ENCODE results near the gene TMEFF2. TPM values are rescaled to one million over a fixed set of nuclear protein-coding genes. Genes with fewer than 3 reads are reported as not detected.
"Not testable (repeated sequence)": the region's sequence is repeated elsewhere in the genome, so short reads cannot be mapped to it uniquely, and the experiment has no call there.

The TMEFF2 gene
- total RNA-seq, 2 experiments from 2014 or later, result not detected

DNA sequence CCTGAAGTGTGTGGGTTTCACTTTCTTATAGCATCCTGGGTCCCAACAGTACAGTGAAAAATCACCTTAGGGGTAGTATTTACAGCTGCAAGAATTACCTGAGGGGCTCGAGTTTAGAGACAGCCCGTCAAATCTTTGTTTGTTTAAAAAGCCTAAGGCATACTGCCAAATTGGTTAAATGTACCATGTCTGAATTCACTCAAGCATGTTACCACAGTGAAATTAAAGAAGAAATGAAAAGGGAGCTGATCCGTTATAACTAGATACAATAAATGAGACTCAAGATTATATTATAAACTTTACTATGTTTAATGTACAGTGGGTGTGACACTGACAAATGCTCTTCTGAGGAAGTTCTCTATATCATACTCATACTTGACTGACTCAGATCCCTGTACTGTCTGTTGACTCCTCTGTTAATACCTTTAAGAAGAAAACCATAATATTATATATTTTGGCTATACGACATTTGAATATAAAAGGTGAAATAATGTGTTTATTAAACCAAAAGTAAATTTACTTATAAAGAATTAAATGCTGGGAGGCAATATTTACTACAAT, 107.3 kb downstream of the TMEFF2 start:
- Histone ChIP-seq H3K79me2 (ENCODE audit: insufficient read depth, low read depth, low read length) (no peaks in the 10 kb centered on the region), H3K4me3 (ENCODE audit: low read depth, low read length, poor library complexity, severe bottlenecking) (no peak overlapping the region), H3K36me3 (ENCODE audit: insufficient read depth, low read length) (no peaks in the 10 kb centered on the region), H4K20me1 (ENCODE audit: insufficient read depth, low read length) (no peaks in the 10 kb centered on the region), H2AFZ (ENCODE audit: low read length) (no peak overlapping the region), H3K27ac (ENCODE audit: low read depth, low read length, poor library complexity, severe bottlenecking) (no peak overlapping the region), H3K4me2 (ENCODE audit: low read length) (no peak overlapping the region), H3K4me1 (ENCODE audit: insufficient read depth, low read length, poor library complexity, severe bottlenecking) (no peaks in the 10 kb centered on the region), H3K9me2 (ENCODE audit: insufficient read depth, low read length) (no peaks in the 10 kb centered on the region), H3K9me3 (ENCODE audit: low read length) (no peaks in the 10 kb centered on the region)
- BruUV-seq (replicated peaks), result no TSS peak
- intact Hi-C loops (cut with micrococcal nuclease; ENCODE audit: unreplicated experiment), result no loop called here
- CTCF ChIA-PET (ENCODE audit: unreplicated experiment), result no interaction called here
- TF ChIP-seq EZH2phosphoT487 (IDR thresholded peaks at IDR 0.05; ENCODE audit: borderline replicate concordance, low read depth, low read length), result no peak
- TF ChIP-seq, protein P1, sequence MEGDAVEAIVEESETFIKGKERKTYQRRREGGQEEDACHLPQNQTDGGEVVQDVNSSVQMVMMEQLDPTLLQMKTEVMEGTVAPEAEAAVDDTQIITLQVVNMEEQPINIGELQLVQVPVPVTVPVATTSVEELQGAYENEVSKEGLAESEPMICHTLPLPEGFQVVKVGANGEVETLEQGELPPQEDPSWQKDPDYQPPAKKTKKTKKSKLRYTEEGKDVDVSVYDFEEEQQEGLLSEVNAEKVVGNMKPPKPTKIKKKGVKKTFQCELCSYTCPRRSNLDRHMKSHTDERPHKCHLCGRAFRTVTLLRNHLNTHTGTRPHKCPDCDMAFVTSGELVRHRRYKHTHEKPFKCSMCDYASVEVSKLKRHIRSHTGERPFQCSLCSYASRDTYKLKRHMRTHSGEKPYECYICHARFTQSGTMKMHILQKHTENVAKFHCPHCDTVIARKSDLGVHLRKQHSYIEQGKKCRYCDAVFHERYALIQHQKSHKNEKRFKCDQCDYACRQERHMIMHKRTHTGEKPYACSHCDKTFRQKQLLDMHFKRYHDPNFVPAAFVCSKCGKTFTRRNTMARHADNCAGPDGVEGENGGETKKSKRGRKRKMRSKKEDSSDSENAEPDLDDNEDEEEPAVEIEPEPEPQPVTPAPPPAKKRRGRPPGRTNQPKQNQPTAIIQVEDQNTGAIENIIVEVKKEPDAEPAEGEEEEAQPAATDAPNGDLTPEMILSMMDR (conservative IDR thresholded peaks at IDR 0.05; ENCODE audit: low read length), result no peak
- POLR2A ChIA-PET, result interaction anchor here (0.6 to 0.8 kb wide), 2 partner anchors 62 to 693 kb away, joined by 3 read pairs; no protein-coding TSS in a partner anchor
- no peak for DNase-seq (ENCODE audit: low spot score)

DNA sequence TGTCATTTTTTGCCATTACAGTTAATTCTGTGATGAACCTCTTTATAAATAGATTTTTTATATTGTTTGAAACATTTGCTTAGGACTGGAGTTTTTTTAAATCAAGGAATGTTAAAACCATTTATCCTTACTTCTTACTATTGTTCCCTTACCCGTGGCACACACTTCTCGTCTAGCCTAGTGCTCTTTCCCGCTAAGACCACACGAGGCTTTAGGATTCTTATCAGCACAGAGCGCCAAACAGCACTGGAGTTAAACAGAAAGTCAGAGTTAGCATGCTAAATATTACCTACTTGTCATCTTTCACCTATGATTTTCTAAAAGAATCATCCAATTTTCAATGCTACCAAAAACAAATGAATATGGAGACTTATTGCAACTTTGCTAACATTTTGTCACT, 112.6 kb downstream of the TMEFF2 start:
- BruUV-seq (replicated peaks), result no TSS peak
- Histone ChIP-seq H3K4me3 (ENCODE audit: low read depth, low read length, poor library complexity, severe bottlenecking) (no peak overlapping the region), H3K79me2 (ENCODE audit: insufficient read depth, low read depth, low read length) (no peaks in the 10 kb centered on the region), H3K27ac (ENCODE audit: low read depth, low read length, poor library complexity, severe bottlenecking) (no peak overlapping the region), H3K36me3 (ENCODE audit: insufficient read depth, low read length) (no peaks in the 10 kb centered on the region), H2AFZ (ENCODE audit: low read length) (no peak overlapping the region), H3K9me2 (ENCODE audit: insufficient read depth, low read length) (no peaks in the 10 kb centered on the region), H3K4me1 (ENCODE audit: insufficient read depth, low read length, poor library complexity, severe bottlenecking) (no peaks in the 10 kb centered on the region), H3K4me2 (ENCODE audit: low read length) (no peak overlapping the region), H4K20me1 (ENCODE audit: insufficient read depth, low read length) (no peaks in the 10 kb centered on the region), H3K9me3 (ENCODE audit: low read length) (no peaks in the 10 kb centered on the region)
- ChIA-PET CTCF (ENCODE audit: unreplicated experiment) (no interaction called here), POLR2A (no interaction called here)
- TF ChIP-seq, protein P1 (conservative IDR thresholded peaks at IDR 0.05; ENCODE audit: low read length), result no peak
- TF ChIP-seq EZH2phosphoT487 (IDR thresholded peaks at IDR 0.05; ENCODE audit: borderline replicate concordance, low read depth, low read length), result no peak
- intact Hi-C loops (cut with micrococcal nuclease; ENCODE audit: unreplicated experiment), result no loop called here
- no peak for DNase-seq (ENCODE audit: low spot score)

DNA sequence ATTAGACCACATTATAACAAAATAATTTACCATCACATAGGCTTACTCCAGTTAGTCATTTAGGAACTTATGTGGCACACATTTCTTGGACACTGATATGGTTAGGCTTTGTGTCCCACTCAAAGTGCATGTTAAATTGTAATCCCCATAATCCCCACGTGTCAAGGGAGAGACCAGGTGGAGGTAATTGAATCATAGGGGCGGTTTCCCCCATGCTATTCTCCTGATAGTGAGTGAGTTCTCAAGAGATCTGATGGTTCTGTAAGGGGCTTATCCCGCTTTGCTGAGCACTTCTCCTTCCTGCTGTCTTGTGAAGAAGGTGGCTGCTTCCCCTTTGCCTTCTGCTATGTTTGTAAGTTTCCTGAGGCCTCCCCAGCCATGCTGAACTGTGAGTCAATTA, 114.6 kb downstream of the TMEFF2 start:
- BruUV-seq (replicated peaks); DNase-seq (ENCODE audit: low spot score); H2AFZ ChIP-seq (ENCODE audit: low read length); H3K4me3 ChIP-seq (ENCODE audit: low read depth, low read length, poor library complexity, severe bottlenecking); H3K79me2 ChIP-seq (ENCODE audit: insufficient read depth, low read depth, low read length); intact Hi-C loops (cut with micrococcal nuclease; ENCODE audit: unreplicated experiment); H3K9me2 ChIP-seq (ENCODE audit: insufficient read depth, low read length); H3K9me3 ChIP-seq (ENCODE audit: low read length); CTCF ChIA-PET (ENCODE audit: unreplicated experiment); H3K36me3 ChIP-seq (ENCODE audit: insufficient read depth, low read length); POLR2A ChIA-PET; H3K4me2 ChIP-seq (ENCODE audit: low read length); H4K20me1 ChIP-seq (ENCODE audit: insufficient read depth, low read length); H3K4me1 ChIP-seq (ENCODE audit: insufficient read depth, low read length, poor library complexity, severe bottlenecking); H3K27ac ChIP-seq (ENCODE audit: low read depth, low read length, poor library complexity, severe bottlenecking): not testable (repeated sequence)
